H1 (cell line): ENCODE measurements around the gene ATG16L1. TPM values are rescaled to one million over a fixed set of nuclear protein-coding genes. Genes with fewer than 3 reads are reported as not detected.

Experiments
- CTCF ChIA-PET: fragments of 300-600 bp; sonication (Branson Sonifier 250); formaldehyde crosslinking; loops from one replicate; lab custom pipeline; 2021; ENCODE audit not compliant: partially characterized antibody; lab: Charles Lee
- POLR2A ChIA-PET: fragments of 300-600 bp; sonication (Branson Sonifier 250); formaldehyde crosslinking; loops from one replicate; lab custom pipeline; 2021; ENCODE audit warnings: inconsistent platforms; ENCODE audit not compliant: partially characterized antibody; lab: Charles Lee
- DNase-seq, 2 experiments: peaks; one replicate each; pipeline versions ENCODE4 v3.0.0 to v3.0.0-alpha.2; 2010 to 2022; ENCODE audit warnings: low spot score in 2 of 2, low read depth in 1 of 2, mixed read lengths in 1 of 2
- FAIRE-seq: peaks from 2 replicates; lab custom pipeline; 2011; peaks lifted over from hg19 to GRCh38; lab: Jason Lieb, UNC
- H2AFZ ChIP-seq: 2 replicates; pipeline ENCODE4 v1.8.1; 2012; ENCODE audit warnings: low read length, inconsistent platforms
- H2AK5ac ChIP-seq: 2 replicates; pipeline ENCODE4 v1.6.1; 2013; ENCODE audit warnings: low read depth, low read length
- H2BK120ac ChIP-seq: replicated peaks from 2 replicates; pipeline ENCODE3; 2013; ENCODE audit warnings: low read depth, low read length, inconsistent platforms
- H2BK12ac ChIP-seq: 2 replicates; pipeline ENCODE4 v1.6.1; 2013; ENCODE audit warnings: low read depth, low read length
- H2BK15ac ChIP-seq: 2 replicates; pipeline ENCODE4 v1.6.1; 2013; ENCODE audit warnings: low read length
- H2BK20ac ChIP-seq: 2 replicates; pipeline ENCODE4 v1.6.1; 2013; ENCODE audit warnings: low read length
- H2BK5ac ChIP-seq: 2 replicates; pipeline ENCODE4 v1.6.1; 2013; ENCODE audit warnings: low read depth, low read length
- H3K14ac ChIP-seq: 2 replicates; pipeline ENCODE4 v1.6.1; 2013; ENCODE audit warnings: inconsistent platforms; ENCODE audit not compliant: insufficient read length
- H3K18ac ChIP-seq: 2 replicates; pipeline ENCODE4 v1.6.1; 2013; ENCODE audit warnings: low read length; ENCODE audit errors: extremely low read depth
- H3K23ac ChIP-seq: 2 replicates; pipeline ENCODE4 v1.6.1; 2013; ENCODE audit warnings: inconsistent platforms; ENCODE audit not compliant: insufficient read length
- H3K23me2 ChIP-seq: 2 replicates; pipeline ENCODE4 v1.6.1; 2013; ENCODE audit warnings: low read depth, low read length
- H3K27ac ChIP-seq: 2 replicates; pipeline ENCODE4 v1.6.1; 2011; ENCODE audit warnings: low read depth, low read length, inconsistent platforms
- H3K27me3 ChIP-seq, 4 experiments: replicated peaks in 1 of 4; 1 replicate in 1 of 4; 2 replicates in 3 of 4; pipeline versions ENCODE4 v1.6.1 to v1.8.1; 2011 to 2013; ENCODE audit warnings: low read length in 3 of 4, mild to moderate bottlenecking in 3 of 4, inconsistent platforms in 2 of 4, mixed read lengths in 2 of 4, moderate library complexity in 1 of 4; ENCODE audit not compliant: control insufficient read depth in 3 of 4, insufficient read depth in 3 of 4; ENCODE audit errors: extremely low read depth in 1 of 4
- H3K36me3 ChIP-seq, 4 experiments: 2 replicates each; pipeline versions ENCODE4 v1.6.1 to v1.8.1; 2011 to 2013; ENCODE audit warnings: mild to moderate bottlenecking in 4 of 4, low read length in 3 of 4, moderate library complexity in 2 of 4, control low read depth in 1 of 4, inconsistent platforms in 1 of 4; ENCODE audit not compliant: insufficient read depth in 4 of 4, control insufficient read depth in 2 of 4
- H3K4ac ChIP-seq: replicated peaks from 2 replicates; pipeline ENCODE3; 2013; ENCODE audit warnings: low read length, low read depth, mixed read lengths, inconsistent platforms; ENCODE audit not compliant: insufficient read length
- H3K4me1 ChIP-seq, 4 experiments: replicated peaks in 1 of 4; 1 replicate in 1 of 4; 2 replicates in 3 of 4; pipeline versions ENCODE4 v1.6.1 to v1.8.1; 2011 to 2013; ENCODE audit warnings: low read length in 3 of 4, inconsistent platforms in 2 of 4, mixed read lengths in 1 of 4; ENCODE audit not compliant: insufficient read depth in 4 of 4, control insufficient read depth in 3 of 4
- H3K4me2 ChIP-seq, 2 experiments: 2 replicates each; pipeline versions ENCODE4 v1.6.1 to v1.8.1; 2011 to 2013; ENCODE audit warnings: low read depth in 2 of 2, low read length in 2 of 2, control low read depth in 1 of 2, inconsistent platforms in 1 of 2, mild to moderate bottlenecking in 1 of 2; ENCODE audit not compliant: insufficient read depth in 1 of 2
- H3K4me3 ChIP-seq, 4 experiments: fragments of 200-600, 300-600 bp in 1 of 4; sonication (generic), shearing (Covaris generic), sonication (Bioruptor Twin) in 1 of 4; 2 replicates each; pipeline versions ENCODE4 v1.5.1 to v1.8.1; 2011 to 2016; ENCODE audit warnings: low read length in 4 of 4, low read depth in 3 of 4, control low read depth in 2 of 4, inconsistent platforms in 2 of 4, mild to moderate bottlenecking in 2 of 4, mixed read lengths in 1 of 4, moderate library complexity in 1 of 4; ENCODE audit not compliant: insufficient read depth in 2 of 4; ENCODE audit errors: extremely low read depth in 1 of 4
- H3K56ac ChIP-seq: replicated peaks from 2 replicates; pipeline ENCODE3; 2013; ENCODE audit warnings: low read depth, mild to moderate bottlenecking, mixed read lengths, low read length, inconsistent platforms; ENCODE audit not compliant: insufficient read length
- H3K79me1 ChIP-seq: 2 replicates; pipeline ENCODE4 v1.6.1; 2013; ENCODE audit warnings: low read depth, low read length, control low read depth
- H3K79me2 ChIP-seq, 2 experiments: 2 replicates each; pipeline versions ENCODE4 v1.6.1 to v1.8.1; 2012 to 2013; ENCODE audit warnings: low read length in 2 of 2, mild to moderate bottlenecking in 2 of 2, inconsistent platforms in 1 of 2; ENCODE audit not compliant: insufficient read depth in 2 of 2, control insufficient read depth in 1 of 2
- H3K9ac ChIP-seq, 4 experiments: replicated peaks in 1 of 4; 1 replicate in 1 of 4; 2 replicates in 3 of 4; pipeline versions ENCODE4 v1.6.1 to v1.8.1; 2011 to 2013; ENCODE audit warnings: low read depth in 3 of 4, low read length in 3 of 4, control low read depth in 2 of 4, mild to moderate bottlenecking in 2 of 4, moderate library complexity in 2 of 4, inconsistent platforms in 1 of 4; ENCODE audit errors: extremely low read depth in 1 of 4
- H3K9me3 ChIP-seq, 2 experiments: 2 replicates each; pipeline versions ENCODE4 v1.6.1 to v1.8.1; 2012 to 2013; ENCODE audit warnings: mild to moderate bottlenecking in 2 of 2, moderate library complexity in 2 of 2, control low read depth in 1 of 2, inconsistent platforms in 1 of 2, low read depth in 1 of 2, low read length in 1 of 2, mixed read lengths in 1 of 2; ENCODE audit not compliant: insufficient read depth in 2 of 2
- H4K20me1 ChIP-seq, 2 experiments: replicated peaks in 1 of 2; 2 replicates each; pipeline versions ENCODE3 to v1.8.1; 2011 to 2013; ENCODE audit warnings: inconsistent platforms in 2 of 2, low read length in 2 of 2, mild to moderate bottlenecking in 1 of 2; ENCODE audit not compliant: insufficient read depth in 2 of 2, control insufficient read depth in 1 of 2
- H4K5ac ChIP-seq: 2 replicates; pipeline ENCODE4 v1.6.1; 2013; ENCODE audit warnings: low read length, low read depth, mixed read lengths, inconsistent platforms; ENCODE audit not compliant: insufficient read length
- H4K8ac ChIP-seq: 2 replicates; pipeline ENCODE4 v1.8.0; 2013; ENCODE audit warnings: mild to moderate bottlenecking, moderate library complexity, low read length, inconsistent platforms; ENCODE audit not compliant: insufficient read depth; ENCODE audit errors: extremely low read depth
- H4K91ac ChIP-seq: replicated peaks from 2 replicates; pipeline ENCODE3; 2013; ENCODE audit warnings: low read length, mixed read lengths, inconsistent platforms; ENCODE audit not compliant: insufficient read length
- FOSL1 ChIP-seq: IDR thresholded peaks from 2 replicates; pipeline ENCODE4 v1.6.1; 2011; ENCODE audit warnings: mild to moderate bottlenecking, low read depth, low read length, moderate library complexity; ENCODE audit not compliant: insufficient read depth
- POLR2A ChIP-seq, 2 experiments: IDR thresholded peaks; 1 replicate in 1 of 2; 2 replicates in 1 of 2; pipeline ENCODE4 v1.6.1; 2011; ENCODE audit warnings: low read depth in 2 of 2, low read length in 2 of 2, mild to moderate bottlenecking in 2 of 2; ENCODE audit errors: control extremely low read depth in 1 of 2
- POLR2AphosphoS5 ChIP-seq: IDR thresholded peaks from 2 replicates; pipeline ENCODE4 v1.6.1; 2011; ENCODE audit warnings: low read depth, low read length
- WGBS, 2 experiments: shearing (Covaris generic) in 1 of 2; methylation state at CpG; one replicate each; pipeline versions ENCODE4 v1.1.6 to v1.1.7; 2013 to 2015; ENCODE audit warnings: low lambda C conversion rate in 2 of 2, mixed read lengths in 2 of 2, inconsistent platforms in 1 of 2, low coverage in 1 of 2, missing lambda C conversion rate in 1 of 2; ENCODE audit not compliant: insufficient replicate concordance in 2 of 2, insufficient coverage in 1 of 2, insufficient read length in 1 of 2; ENCODE audit errors: extremely low coverage in 1 of 2, missing lambda C conversion rate in 1 of 2; 5-methylcytosine and 5-hydroxymethylcytosine counted together
- polyA plus RNA-seq, 7 experiments: library from polyadenylated mRNA; depleted of rRNA in 3 of 7; stranded (reverse) in 5 of 7; unstranded in 2 of 7; fragments of >200 nt in 5 of 7; fragments of 200-250 nt in 2 of 7; gene quantifications; 1 replicate in 5 of 7; 2 replicates in 1 of 7; 4 replicates in 1 of 7; pipeline versions ENCODE4 v1.2.1 to v1.2.3, GENCODE V29; 2011 to 2013; ENCODE audit warnings: missing spikeins in 2 of 7, mixed read lengths in 2 of 7
- total RNA-seq: library from RNA; stranded (reverse); fragmentation: NEBNext Ultra II Directional; extraction: Animal tissue kit (Norgen Biotek cat#: 25700); gene quantifications from 2 replicates; pipeline ENCODE4 v1.2.1, GENCODE V29; 2021

Gene ATG16L1
- total and polyA plus RNA-seq, 2 of the 8 experiments (the other 6 are each of a cell fraction or from before 2014, with no cell fraction given) = 18.3 to 31.0 TPM

GRCh38 chr2:233295891-233296290, 44.4 kb downstream of the ATG16L1 start:
- Histone ChIP-seq H4K5ac (no peak overlapping the region), H2BK20ac (no peak overlapping the region), H4K91ac (no peak overlapping the region), H2AFZ (no peak overlapping the region), H3K36me3 (peaks cover 31 to 54% (median 51%) of the 10 kb centered on the region in 4 experiments; a peak in 7 of 8 replicates), H3K27me3 (no peaks in the 10 kb centered on the region), H3K4ac (no peak overlapping the region), H3K9me3 (no peaks in the 10 kb centered on the region), H4K8ac (no peak overlapping the region), H2BK12ac (no peak overlapping the region), H3K14ac (no peak overlapping the region), H2AK5ac (no peak overlapping the region), H3K4me3 (no peak overlapping the region), H3K23me2 (no peaks in the 10 kb centered on the region), H3K23ac (no peak overlapping the region), H2BK120ac (no peak overlapping the region), H2BK15ac (no peak overlapping the region), H4K20me1 (peaks cover 2 to 3% of the 10 kb centered on the region in 2 experiments), H3K79me1 (no peaks in the 10 kb centered on the region), H3K79me2 (no peaks in the 10 kb centered on the region), H3K18ac (no peak overlapping the region), H3K4me1 (no peaks in the 10 kb centered on the region), H3K4me2 (no peak overlapping the region), H3K56ac (no peak overlapping the region), H2BK5ac (no peak overlapping the region), H3K9ac (no peak overlapping the region), H3K27ac (no peak overlapping the region)
- no peak for TF ChIP-seq FOSL1
- no peak for TF ChIP-seq POLR2A (IDR thresholded peaks at IDR 0.05; ENCODE audit: control extremely low read depth in 1 of 2, low read depth in 2 of 2, low read length in 2 of 2)
- TF ChIP-seq POLR2AphosphoS5 = 0 out of 2 replicates have a peak, but pooled peaks have one; percentile 13
- ChIA-PET POLR2A (interaction anchor here (0.7 to 1.1 kb wide), 2 partner anchors 10 to 208 kb away, joined by 3 to 8 read pairs; no protein-coding TSS in a partner anchor), CTCF (interaction anchor here (0.6 to 1.0 kb wide), 8 partner anchors 14 to 1822 kb away, joined by 3 read pairs; no protein-coding TSS in a partner anchor)
- FAIRE-seq = no peak
- no peak for DNase-seq
- 94% methylated on average over 5 of the region's 5 CpGs; no CpG with 5 or more reads in 1 of the 2 experiments for WGBS, 2 experiments
